Measurements from ENCODE around the gene FLT3LG.

FLT3LG gene, protein sequence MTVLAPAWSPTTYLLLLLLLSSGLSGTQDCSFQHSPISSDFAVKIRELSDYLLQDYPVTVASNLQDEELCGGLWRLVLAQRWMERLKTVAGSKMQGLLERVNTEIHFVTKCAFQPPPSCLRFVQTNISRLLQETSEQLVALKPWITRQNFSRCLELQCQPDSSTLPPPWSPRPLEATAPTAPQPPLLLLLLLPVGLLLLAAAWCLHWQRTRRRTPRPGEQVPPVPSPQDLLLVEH

DNA sequence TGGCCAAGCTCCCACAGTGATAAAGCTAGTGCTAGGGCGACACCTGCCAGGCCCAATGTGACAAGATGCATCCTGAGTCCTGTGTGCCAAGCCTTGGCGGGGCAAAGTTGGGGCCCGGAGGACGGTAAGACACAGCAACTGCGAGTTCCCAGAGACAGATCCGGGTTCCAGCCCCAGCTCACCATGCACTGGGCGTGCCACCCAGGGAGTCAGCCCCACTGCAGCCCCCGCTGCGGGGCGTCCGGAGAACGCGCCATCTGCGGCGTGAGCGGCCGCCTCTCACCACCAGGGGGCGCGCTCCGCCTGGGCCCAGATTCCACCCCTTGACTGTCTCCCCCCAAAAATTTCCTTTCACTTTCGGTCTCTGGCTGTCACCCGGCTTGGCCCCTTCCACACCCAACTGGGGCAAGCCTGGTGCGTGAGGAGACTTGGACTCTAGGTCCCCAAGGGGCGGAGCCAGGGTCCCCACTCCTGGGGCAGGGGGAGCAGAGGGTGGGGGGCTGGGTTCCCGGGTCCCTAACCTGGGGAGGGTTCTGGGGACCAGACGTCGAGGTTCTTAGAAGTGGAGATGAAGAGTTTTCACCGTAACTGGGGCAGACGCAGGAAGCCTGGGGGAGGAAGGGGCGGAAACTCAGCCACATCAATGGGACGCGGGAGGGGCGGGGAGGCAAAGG is at the start of gene FLT3LG:
TSS of gene FLT3LG (plus strand) at position 348 of the 674 bp plus-strand sequence. CDS start 425 bp downstream, outside the sequence.
- DNase-seq: peak; percentile 77

DNA sequence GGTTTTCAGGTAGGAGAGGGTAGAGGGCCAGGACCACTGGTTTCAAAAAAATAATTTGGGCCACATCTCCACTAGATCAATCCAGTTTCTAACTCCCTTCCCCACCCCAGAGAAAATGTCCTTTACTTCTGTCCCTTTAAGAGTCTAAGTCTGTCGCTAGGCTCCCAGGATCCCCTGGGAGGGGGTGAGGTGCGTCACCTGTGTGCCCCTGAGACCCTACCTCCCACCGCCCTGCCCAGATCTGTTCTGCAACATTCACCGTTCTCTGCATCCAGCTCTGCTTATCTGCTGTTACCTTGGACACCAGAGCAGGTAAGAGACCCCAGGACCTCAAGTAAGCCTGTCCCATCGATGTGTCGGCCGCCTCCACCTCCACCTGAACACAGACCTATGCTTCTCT is 48.8 kb upstream of the FLT3LG start, which contains the start of gene GFY:
TSS of gene GFY (plus strand) at position 211 of the 400 bp plus-strand sequence. CDS start 1,043 bp downstream, outside the sequence.
- no peak for DNase-seq

DNA sequence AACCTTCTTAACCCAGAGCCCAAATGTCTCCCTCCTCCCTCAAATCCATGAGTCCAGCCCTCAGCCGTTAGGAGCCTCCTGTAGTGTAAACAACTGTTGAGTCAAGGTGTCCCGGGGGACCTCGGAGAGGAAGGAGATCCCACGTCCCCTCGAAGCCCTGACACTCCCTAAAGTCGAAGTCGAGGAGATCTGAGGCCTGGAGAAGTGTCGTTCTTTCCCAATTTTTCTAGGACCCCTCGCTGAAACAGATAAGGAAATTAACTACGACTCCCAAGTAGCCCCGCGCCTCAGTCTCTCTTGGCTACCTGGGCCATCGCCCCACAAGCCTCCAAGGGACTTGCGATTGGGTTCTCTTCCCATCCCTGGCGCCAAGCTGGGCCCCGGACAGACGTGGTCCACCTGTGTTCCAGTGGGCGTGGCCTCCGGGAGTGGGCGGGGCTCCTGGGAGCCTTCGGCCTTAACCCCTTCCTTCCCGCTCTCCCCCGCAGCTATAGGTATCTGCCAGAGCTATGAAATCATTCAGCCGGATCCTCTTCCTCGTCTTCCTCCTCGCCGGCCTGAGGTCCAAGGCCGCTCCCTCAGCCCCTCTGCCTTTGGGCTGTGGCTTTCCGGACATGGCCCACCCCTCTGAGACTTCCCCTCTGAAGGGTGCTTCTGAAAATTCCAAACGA is 48.0 kb upstream of the FLT3LG start:
- DNase-seq: peak; percentile 35

DNA sequence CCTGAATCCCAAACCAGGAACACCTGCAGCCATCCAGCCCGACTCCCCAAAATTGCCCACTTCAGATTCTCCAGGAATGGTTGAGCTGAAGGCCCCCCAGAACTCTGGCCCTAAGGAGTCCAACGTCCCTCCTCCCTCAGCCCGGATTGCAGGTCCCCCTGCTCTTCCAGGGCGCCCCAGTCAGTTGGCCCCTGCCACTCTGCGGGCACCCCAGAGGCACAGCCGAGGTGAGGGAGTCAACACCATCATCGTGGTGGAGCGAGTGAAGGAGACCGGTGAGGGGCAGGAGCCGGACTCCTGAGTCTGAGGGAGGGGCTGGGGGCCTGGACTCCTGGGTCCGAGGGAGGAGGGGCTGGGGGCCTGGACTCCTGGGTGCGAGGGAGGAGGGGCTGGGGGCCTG is 46.7 kb upstream of the FLT3LG start:
- DNase-seq: no peak

DNA sequence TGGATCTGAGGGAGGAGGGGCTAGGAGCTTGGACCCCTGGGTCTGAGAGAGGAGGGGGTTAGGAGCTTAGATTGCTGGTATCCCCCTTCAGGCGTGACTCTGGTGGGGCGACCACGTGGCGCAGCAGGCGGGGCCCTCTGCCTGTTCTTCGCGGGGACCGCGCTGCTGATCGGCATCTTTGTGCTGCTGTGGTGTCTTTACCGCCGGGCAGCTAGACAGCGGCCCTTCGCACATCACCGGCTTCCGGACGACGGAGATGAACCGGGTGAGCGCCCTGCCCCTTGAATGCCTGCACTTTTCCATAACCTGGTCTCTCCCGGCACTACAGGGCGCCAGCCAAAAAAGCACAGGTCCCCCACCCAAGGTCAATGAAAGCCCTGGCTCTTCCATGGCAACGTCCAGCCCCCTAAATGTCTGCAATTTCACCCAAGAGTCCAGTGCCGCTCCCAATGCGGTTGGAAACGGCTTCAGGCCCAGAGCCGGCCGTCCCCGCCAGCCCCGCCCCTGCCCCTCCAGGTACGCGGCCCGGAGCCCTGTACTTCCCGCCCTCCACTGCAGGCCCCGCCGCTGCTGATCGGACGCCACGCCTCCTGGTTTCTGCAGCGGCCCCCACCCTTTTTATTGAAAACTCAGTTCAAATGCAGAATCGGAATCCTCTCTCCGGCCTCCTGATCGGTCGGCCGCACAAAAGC is 46.0 kb upstream of the FLT3LG start:
- no peak for DNase-seq

DNA sequence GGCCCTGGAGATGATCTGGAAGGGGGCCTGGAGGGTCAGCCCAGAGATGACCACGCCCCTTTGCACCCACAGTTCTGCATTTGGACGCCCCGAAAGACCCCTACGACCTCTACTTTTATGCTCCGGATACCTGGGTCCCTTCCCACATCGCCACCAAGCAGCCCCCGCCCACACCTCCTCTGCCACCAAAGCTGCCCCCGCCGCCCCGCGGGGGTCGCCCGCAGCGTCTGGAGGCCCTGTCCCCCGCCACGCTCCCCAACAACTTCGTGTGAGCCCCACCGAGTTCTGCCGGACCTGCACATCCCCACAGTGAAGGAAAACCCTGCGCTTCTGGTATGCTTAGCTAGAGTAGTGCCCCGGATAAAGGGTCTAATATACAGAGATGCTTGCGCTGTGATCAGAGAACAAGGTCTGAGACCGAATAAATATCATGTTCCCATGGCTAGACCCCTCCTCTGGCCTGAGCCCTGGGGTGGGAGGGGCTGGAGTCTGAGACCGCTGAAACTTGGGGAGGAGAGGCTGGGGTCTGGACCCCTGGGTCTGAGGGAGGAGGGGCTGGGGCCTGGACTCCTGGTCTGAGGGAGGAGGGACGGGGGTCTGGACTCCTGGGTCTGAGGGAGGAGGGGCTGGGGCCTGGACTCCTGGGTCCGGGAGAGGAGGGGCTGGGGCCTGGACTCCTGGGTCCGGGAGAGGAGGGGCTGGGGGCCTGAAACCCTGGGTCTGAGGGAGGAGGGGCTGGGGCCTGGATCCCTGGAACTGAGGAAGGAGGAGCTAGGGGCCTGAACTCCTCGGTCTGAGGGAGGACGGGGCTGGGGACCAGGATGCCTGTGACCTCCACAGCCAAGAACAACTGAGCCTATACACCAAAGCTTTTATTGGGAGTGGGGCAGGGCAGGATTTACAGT is 45.2 kb upstream of the FLT3LG start:
- no peak for DNase-seq

DNA sequence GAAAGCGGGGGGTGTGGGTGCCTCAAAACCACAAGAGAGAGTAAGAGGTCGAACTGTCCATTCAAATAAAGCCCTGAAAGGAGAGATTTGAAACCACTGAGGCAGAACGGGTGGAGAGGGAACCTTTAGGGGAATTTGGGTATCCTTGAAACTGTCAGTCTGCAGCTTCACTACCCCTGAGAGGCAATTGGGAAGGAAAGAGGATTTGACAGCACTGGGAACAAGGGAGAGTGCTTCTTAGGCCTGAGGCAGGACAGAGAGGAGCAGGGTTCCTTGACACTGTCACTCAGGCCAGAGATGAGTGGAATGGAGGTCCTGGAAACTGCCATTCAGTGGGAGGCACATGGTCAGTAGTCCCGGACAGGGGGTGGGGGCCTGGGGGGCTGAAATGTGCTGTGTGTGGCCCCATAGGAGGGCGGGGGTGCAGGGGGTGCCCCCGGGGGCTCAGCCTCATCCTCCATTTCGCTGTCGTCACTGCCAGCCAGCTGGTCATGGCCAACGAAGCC is 43.8 kb upstream of the FLT3LG start:
- DNase-seq: no peak

DNA sequence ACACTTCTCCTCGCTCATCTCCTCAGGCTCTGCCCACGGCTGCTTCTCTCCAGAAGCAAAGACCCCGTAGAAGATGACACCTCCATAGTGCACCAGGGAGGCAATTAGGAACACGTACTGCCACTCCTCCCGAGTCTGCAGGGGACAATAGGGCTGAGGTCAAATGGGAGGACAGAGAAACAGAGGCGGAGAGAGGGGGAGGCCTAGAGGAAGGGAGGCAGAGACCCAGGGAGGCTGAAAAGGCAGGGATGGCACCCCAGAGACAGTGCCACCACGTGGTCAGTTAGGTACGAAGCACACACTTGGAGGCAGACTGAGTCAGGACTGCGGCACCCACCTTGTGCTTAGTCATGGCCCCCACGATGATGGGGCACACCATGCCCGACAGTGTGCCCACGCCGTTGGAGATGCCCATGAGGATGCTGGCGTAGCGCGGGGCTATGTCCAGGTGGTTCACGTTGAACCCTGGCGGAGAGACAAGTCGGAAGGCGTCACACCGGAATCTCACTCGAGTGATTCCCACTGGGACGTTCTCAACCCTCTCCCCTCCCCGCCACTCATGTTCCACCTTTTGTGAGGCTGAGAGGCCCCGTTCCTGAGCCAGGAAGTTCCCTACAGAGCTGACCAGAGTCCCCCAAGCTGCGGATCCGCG is 43.2 kb upstream of the FLT3LG start:
- DNase-seq: no peak

DNA sequence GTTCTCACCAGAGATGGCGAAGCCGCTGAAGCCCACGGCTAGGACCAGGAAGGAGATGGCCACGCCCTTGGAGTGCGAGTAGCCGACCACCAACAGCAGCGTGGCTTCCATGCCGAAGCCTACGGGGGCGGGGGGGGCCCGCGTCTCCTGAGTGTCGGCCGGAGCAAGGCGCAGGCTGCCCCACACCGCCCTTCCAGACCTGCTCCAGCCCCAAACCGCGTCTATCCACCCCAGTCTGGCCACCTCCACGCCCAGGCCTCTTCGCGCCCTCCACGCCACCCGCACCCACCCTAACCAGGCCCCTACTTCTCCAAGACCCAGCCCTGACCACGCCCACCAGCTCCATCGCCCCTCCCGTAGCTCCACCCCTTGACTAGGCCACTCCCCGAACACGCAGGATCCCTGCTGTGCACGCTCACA is 42.7 kb upstream of the FLT3LG start:
- DNase-seq: no peak

DNA sequence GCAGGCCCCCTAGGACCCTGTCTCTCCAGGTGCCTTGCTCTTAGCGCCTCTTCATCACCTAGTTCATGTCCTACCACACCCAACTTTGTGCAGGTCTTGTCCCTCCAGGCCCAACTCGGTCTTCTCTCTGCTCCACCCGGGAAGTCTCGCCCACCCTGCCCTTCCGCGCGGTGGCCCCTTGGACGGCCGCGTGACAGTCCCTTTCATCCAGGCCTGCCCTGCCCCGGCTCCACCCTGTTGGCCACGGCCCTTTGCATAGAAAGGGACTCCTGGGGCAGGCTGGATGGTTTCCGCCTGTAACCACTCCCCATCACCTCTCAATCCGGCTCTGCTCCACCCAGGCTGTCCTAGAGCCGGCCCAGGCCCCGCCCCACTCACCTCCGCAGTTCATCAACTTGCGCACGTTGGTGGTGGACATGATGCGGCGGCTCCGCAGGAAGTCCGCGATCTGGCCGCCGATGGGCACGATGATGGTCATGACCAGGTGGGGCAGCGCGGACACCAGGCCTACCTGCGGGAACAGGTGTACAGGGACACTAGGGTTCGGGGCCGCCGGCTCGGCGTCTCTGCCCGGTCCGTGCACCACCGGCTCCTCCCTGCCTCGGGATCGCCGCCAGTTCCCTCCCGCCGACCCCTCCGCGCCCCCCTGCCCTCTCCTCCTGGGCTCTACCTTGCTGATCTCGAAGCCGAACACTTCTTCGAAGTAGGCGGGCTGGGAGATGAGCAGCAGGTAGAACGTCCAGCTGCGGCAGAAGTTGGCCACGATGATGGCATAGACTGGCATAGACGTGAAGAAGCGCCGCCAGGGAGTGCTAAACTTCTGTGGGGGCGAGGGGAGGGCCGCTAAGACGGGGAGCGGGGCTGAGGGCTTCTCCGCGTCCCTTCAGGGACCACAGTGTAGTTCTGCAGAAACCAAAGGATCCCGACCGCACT is 41.6 kb upstream of the FLT3LG start:
- no peak for DNase-seq

DNA sequence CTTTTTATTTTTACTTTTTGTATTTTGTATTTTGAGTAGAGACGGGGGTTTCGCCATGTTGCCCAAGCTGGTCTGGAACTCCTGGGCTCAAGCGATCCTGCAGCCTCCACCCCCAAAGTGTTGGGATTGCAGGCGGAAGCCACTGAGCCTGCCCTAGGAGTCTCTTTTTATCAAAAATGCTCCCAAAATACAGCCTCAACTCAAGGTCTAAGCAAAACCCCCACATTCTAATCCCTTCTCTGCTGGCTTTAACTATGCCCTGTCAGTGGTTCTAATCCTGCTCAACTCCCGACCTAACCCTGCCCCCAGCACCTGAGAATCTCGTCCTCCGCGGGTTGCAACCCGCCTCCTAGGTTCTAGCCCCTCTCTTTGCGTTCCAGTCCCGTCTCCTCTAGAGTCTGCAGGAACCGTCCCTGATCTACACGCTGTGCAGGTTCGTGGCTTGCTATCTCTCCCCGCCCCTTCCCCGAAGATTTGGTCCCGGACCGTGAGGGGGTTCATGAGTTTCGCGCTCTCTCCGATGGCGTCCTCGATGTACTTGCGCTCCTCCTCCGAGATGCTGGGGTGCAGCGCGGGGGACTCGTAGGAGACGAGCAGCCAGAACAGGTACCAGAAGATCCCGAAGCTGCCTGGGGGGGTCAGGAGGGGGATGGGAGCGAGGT is 40.6 kb upstream of the FLT3LG start:
- no peak for DNase-seq

DNA sequence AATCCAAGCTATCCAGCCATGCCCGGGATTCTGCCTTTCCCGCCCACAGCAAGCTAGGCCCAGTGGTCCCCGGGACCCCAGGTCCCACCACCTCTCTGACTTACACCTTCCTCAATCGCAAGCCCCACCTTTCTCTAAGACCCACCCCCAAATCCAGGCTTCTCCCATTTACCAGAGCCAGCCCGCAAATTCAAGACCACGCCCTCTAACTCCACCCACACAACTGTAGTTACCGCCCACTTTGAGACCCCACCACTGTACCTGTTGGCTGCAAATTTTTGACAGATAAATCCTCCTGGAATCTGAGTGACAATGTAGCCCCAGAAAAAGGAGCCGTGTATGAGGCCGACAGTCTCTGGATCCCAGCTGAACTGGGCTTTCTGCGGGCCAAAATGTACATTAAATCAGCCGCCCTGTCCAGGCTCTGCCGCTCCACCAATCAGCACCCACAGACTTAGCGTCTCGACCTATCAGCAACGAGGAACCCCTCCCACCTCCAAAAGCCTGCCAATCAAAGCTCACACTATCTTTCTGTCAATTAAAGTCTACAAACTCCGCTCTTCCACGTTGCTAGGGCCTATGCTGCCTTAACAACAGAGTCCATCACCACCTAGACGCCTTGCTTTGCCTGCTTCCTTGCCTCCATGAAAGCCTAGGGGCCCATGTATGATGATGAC is 39.0 kb upstream of the FLT3LG start:
- no peak for DNase-seq

DNA sequence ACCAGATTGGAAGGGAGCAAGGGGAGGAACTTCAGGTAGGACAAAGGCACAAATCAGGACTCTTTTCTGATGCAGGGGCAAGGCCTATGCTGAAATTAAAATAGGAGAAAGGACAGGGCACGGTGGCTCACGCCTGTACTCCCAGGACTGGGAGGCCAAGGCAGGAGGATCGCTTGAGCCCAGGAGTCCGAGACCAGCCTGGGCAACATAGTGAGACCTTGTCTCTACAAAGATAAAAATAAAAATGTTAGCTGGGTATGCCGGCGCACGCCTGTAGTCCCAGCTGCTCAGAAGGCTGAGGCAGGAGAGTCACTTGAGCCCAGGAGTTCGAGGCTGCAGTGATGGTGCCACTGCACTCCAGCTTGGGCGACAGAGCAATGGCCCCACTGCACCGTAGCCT is 38.3 kb upstream of the FLT3LG start:
- no peak for DNase-seq

DNA sequence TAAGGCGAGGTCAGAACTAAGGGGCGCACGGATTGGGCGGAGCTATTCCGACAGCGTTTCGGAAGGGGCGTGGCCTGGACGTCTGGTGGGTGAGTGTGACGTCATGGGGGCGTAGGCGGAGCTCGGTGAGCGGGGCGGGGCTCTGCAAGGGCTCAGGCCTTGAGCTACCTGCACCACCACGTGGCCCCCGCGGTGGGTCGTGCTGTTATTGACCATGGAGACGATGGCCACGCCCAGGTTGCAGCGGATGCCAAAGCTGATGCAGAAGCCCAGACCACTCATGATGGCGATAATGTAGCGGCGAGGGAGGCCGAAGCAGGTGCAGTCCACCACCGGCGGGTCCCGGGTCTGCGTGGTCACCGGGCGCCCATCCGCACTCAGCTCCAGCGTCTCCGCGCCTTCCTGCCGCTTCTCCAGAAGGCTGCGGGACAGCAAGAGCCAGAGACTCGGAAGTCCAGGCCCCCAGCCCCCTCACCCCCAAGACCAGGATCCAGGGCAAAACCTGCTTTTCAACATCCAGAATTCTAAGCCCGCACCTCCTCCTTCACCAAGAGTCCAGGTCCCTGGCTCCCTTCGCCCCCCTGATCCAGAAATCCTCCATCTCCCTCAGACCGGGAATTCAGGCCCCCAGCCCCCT is 37.5 kb upstream of the FLT3LG start:
- no peak for DNase-seq

DNA sequence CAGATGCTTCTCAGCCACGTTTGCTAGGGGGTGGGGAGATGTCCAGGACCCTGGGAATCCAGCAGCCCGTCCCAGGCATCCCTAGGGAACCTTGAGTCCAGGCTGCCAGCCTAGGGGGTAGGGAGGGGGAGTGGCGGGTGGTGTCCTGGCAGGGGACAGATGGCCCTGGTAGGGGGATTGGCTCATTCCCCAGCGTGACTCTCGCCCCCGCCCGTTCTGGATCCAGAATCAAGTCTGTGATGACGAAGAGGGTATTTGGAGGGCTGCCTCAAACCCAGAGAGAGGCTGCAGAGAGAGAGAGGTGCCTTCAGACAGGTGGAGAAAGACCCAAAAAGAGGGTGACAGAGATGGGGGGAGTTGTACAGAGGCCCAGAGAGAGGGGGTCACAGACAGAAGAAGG is 36.8 kb upstream of the FLT3LG start:
- DNase-seq: no peak

DNA sequence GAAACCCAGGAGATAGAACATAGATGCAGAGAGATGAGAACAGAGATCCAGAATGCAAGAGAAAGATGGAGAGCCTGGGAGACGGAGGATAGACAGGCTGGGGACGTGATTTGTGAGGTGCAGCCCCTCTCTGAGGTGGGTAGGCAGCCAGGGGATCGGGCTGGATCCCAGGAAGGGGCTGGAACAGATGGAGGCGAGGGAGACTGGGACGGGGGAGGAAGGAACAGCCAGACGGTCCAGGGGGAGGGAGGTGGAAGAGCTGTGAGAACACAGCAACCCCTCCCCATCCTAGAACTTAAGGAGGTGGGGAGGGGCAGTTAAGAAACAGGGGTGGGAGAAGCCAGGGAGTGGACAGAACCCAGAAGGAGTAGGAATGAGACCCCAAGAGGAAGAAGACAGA is 35.8 kb upstream of the FLT3LG start:
- DNase-seq: no peak

DNA sequence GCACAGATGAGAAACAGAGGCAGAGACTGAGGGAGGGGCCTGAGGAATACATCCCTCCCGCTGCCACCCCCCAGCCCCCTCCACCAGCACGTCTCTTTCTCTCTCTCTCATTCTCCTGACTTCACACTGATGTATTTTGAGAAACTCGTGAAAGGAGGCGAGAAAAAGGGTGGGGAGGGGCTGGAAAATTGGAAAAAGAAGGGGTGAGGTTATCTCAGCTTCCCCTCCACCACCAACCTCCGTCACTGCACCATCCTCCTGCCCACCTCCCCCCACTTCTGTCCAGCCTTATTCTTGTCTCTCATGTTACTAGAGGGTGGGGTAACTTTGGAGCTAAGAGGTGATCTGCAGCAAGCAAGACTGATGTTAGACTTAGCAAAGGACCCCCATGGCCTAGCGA is 34.2 kb upstream of the FLT3LG start:
- DNase-seq: no peak

DNA sequence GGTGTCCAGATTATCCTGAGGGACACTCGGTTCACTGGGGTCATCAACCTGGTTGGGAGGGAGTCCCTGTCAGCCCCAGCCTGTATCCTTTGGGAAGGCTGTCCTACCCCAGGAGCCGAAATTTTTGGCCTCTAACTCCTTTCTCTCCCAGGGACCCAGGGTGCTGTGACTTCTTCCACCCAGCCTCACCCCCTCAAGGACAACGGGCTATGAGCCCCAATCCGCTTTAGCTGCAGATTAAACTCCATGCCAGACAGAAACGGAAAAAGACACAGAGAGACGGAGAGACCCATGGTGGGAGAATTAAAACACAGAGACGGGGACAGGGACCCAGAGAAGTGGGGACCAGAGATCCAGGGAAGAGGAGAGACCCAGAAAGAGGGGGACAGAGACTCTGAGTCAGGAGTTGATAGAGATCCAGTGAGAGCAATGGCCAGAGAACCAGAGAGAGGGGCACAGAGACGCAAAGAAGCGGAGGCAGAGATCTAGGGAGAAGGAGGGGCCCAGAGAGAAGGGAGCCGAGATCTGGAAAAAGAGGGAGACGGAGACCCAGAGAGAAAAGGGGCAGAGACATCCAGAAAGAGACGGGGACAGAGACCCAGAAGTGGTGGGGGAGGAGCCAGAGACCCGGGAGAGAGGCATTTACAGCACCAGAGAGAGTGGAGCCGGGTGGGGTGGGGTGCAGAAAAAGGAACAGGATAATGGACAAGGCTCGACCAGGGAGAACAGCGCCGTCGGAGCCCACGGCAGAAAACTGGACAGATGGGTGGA is 33.4 kb upstream of the FLT3LG start:
- no peak for DNase-seq

Data from fibroblast of skin of right biceps (primary cell).